MCF 10A (cell line): ENCODE data around the gene MAP3K12. TPM values are rescaled to one million over a fixed set of nuclear protein-coding genes. Genes with fewer than 3 reads are reported as not detected.
"Not testable (repeated sequence)": the region's sequence is repeated elsewhere in the genome, so short reads cannot be mapped to it uniquely, and the experiment has no call there.

ENCODE experiments used
- Bru-seq: library from RNA; stranded (reverse); fragments of 400-500 nt; gene quantifications from one replicate; lab custom pipeline; 2021; lab: Mats Ljungman, UMichigan
- BruChase-seq, 2 experiments: library from RNA; stranded (reverse); fragments of 400-500 nt; gene quantifications; one replicate each; lab custom pipeline; 2021; lab: Mats Ljungman, UMichigan
- BruUV-seq: library from RNA; stranded (reverse); fragments of 400-500 nt; replicated peaks from 2 replicates; lab custom pipeline; 2021; lab: Mats Ljungman, UMichigan
- CTCF ChIA-PET: fragments of 300-600 bp; sonication (Branson Sonifier 250); formaldehyde crosslinking; extraction: SDS; loops from one replicate; lab custom pipeline; 2021; ENCODE audit warnings: antibody characterized with exemption, inconsistent platforms; lab: Yijun Ruan, JAX
- POLR2A ChIA-PET: fragments of 300-600, 350-650 bp; sonication (Branson Sonifier 250); formaldehyde crosslinking; extraction: SDS; loops from one replicate; lab custom pipeline; 2020; ENCODE audit warnings: antibody characterized with exemption, inconsistent platforms; lab: Yijun Ruan, JAX
- DNase-seq: peaks from one replicate; pipeline ENCODE4 v3.0.0-alpha.2; 2018; ENCODE audit not compliant: unreplicated experiment
- H3K27ac Mint-ChIP-seq: one replicate; pipeline ENCODE4 v1.8.0; 2022; ENCODE audit warnings: mild to moderate bottlenecking, low read depth, mixed read lengths; ENCODE audit not compliant: unreplicated experiment
- H3K27me3 Mint-ChIP-seq: one replicate; pipeline ENCODE4 v1.8.0; 2022; ENCODE audit warnings: mixed read lengths; ENCODE audit not compliant: insufficient read depth, unreplicated experiment
- H3K36me3 Mint-ChIP-seq: one replicate; pipeline ENCODE4 v1.8.0; 2022; ENCODE audit warnings: mild to moderate bottlenecking, moderate library complexity, mixed read lengths; ENCODE audit not compliant: insufficient read depth, unreplicated experiment
- H3K4me1 Mint-ChIP-seq: one replicate; pipeline ENCODE4 v1.8.0; 2022; ENCODE audit warnings: mixed read lengths; ENCODE audit not compliant: insufficient read depth, unreplicated experiment
- H3K4me3 Mint-ChIP-seq: one replicate; pipeline ENCODE4 v1.8.0; 2022; ENCODE audit warnings: mild to moderate bottlenecking, moderate library complexity, mixed read lengths; ENCODE audit not compliant: unreplicated experiment
- H3K9me3 Mint-ChIP-seq: one replicate; pipeline ENCODE4 v1.8.0; 2022; ENCODE audit warnings: mixed read lengths; ENCODE audit not compliant: unreplicated experiment
- CTCF ChIP-seq: fragments of 200-600 bp; IDR thresholded peaks from one replicate; pipeline ENCODE4 v1.8.0; 2022; ENCODE audit warnings: antibody characterized with exemption, mild to moderate bottlenecking; ENCODE audit not compliant: unreplicated experiment
- intact Hi-C: fragments of 100-400 bp; cut with micrococcal nuclease; formaldehyde crosslinking; loops from 2 replicates; pipeline ENCODE4 v1.14.1; 2022
- long read RNA-seq: library from polyadenylated mRNA; stranded (forward); transcript quantifications from one replicate; pipeline ENCODE4 v2.0.0, GENCODE V29; 2022
- total RNA-seq: library from RNA; stranded (reverse); gene quantifications from 2 replicates; pipeline ENCODE4 v1.2.3, GENCODE V29; 2022

MAP3K12 gene
- 4.6 and 5.9 TPM in 2 replicates for total RNA-seq
- Bru-seq, nascent RNA, result percentile 39 among the genes with signal in this experiment
- BruChase-seq, experiment 1, labeled RNA remaining after a 6-hour chase, result percentile 47 among the genes with signal in this experiment
- percentile 41 among the genes with signal in this experiment for BruChase-seq, experiment 2, labeled RNA remaining after a 2-hour chase
- long read RNA-seq, partial matches to known transcripts, result 2 of 14 reads
- long read RNA-seq, other reads (novel, unspliced or antisense), result 12 of 14 reads

GRCh38 chr12:53499266-53500141 is at the start of gene MAP3K12:
Gene MAP3K12 (minus strand): TSS chr12:53499458. CDS start chr12:53487391, 12,067 bp downstream.
- no peak for TF ChIP-seq CTCF
- CTCF ChIA-PET, result interaction anchor here (0.7 to 1.2 kb wide), 3 partner anchors 20 to 124 kb away, joined by 3 to 5 read pairs (median 3); no protein-coding TSS in a partner anchor
- BruUV-seq, result no TSS peak

GRCh38 chr12:53548354-53548753 is 49.1 kb upstream of the MAP3K12 start:
- BruUV-seq, H3K27ac Mint-ChIP-seq, H3K27me3 Mint-ChIP-seq, intact Hi-C loops, H3K9me3 Mint-ChIP-seq, H3K4me3 Mint-ChIP-seq, DNase-seq: not testable (repeated sequence)
- ChIA-PET POLR2A (interaction anchor here (1.0 to 1.3 kb wide), 4 partner anchors 10 to 116 kb away, joined by 3 to 7 read pairs (median 4); no protein-coding TSS in a partner anchor), CTCF (interaction anchor here (0.6 to 1.8 kb wide), 3 partner anchors 10 to 127 kb away, joined by 3 to 5 read pairs (median 3); partner anchors contain the start of gene ATP5MC2)
- H3K36me3 Mint-ChIP-seq, result peaks cover 71% of the 10 kb centered on the region
- peaks cover 18% of the 10 kb centered on the region for H3K4me1 Mint-ChIP-seq

More at GRCh38 chr12:53499266-53500141, at the start of gene MAP3K12:
- Mint-ChIP-seq H3K4me3 (peak within 1 kb of the TSS; percentile 80), H3K27me3 (no peaks in the 10 kb centered on the region), H3K36me3 (peaks cover 17% of the 10 kb centered on the region), H3K9me3 (no peaks in the 10 kb centered on the region), H3K4me1 (peaks cover 36% of the 10 kb centered on the region), H3K27ac (peak within 1 kb of the TSS; percentile 88)
- DNase-seq, result no peak
- intact Hi-C loops, result loop anchor here (2.0 kb wide), 2 partner anchors 47 to 79 kb away; partner anchors contain the start of gene PCBP2
- POLR2A ChIA-PET, result interaction anchor here (0.5 to 5.0 kb wide), 19 partner anchors 8 to 494 kb away, joined by 3 to 53 read pairs (median 9); partner anchors contain the start of genes AAAS, ATF7, ATP5MC2 and EIF4B

- Mint-ChIP-seq H3K36me3 (peaks cover 75% of the 10 kb centered on the region), H3K27ac (peak overlapping the region; percentile 57), H3K4me1 (peaks cover 19% of the 10 kb centered on the region), H3K4me3 (no peak overlapping the region), H3K27me3 (no peaks in the 10 kb centered on the region), H3K9me3 (no peaks in the 10 kb centered on the region)
- peak; percentile 76 for TF ChIP-seq CTCF
- peak; percentile 73 for DNase-seq
- CTCF ChIA-PET, result interaction anchor here (0.6 to 2.6 kb wide), 21 partner anchors 8 to 436 kb away, joined by 3 to 18 read pairs (median 4); partner anchors contain the start of genes ATF7 and ATP5MC2
- no TSS peak for BruUV-seq
- intact Hi-C loops, result loop anchor here (1.0 to 5.0 kb wide), 3 partner anchors 83 to 204 kb away; partner anchors contain the start of genes ATF7 and ATP5MC2
- POLR2A ChIA-PET, result interaction anchor here (0.6 to 2.2 kb wide), 11 partner anchors 11 to 133 kb away, joined by 3 to 24 read pairs (median 5); partner anchors contain the start of genes ATF7, ATP5MC2 and TARBP2
These were observed 44.3 kb upstream of the MAP3K12 start for GRCh38 chr12:53543539-53543938.

- BruUV-seq, result no TSS peak
- POLR2A ChIA-PET, result interaction anchor here (1.4 to 1.6 kb wide), 2 partner anchors 8 to 39 kb away, joined by 4 to 8 read pairs; partner anchors contain the start of gene TARBP2
These were observed 40.3 kb upstream of the MAP3K12 start for GRCh38 chr12:53539526-53539925.

More at GRCh38 chr12:53539526-53539925, 40.3 kb upstream of the MAP3K12 start:
- H3K27me3 Mint-ChIP-seq, result no peaks in the 10 kb centered on the region
- peaks cover 80% of the 10 kb centered on the region for H3K36me3 Mint-ChIP-seq
- intact Hi-C loops, result no loop called here
- H3K4me1 Mint-ChIP-seq, result peaks cover 25% of the 10 kb centered on the region
- CTCF ChIA-PET, result interaction anchor here (0.5 to 1.1 kb wide), 6 partner anchors 11 to 217 kb away, joined by 3 to 6 read pairs (median 4); partner anchors contain the start of gene ATP5MC2
- H3K27ac Mint-ChIP-seq, result no peak overlapping the region
- no peak for TF ChIP-seq CTCF
- no peaks in the 10 kb centered on the region for H3K9me3 Mint-ChIP-seq
- no peak overlapping the region for H3K4me3 Mint-ChIP-seq
- no peak for DNase-seq
